Measurements from ENCODE around the gene FNIP2.
A peak's percentile ranks its signal among the peaks of the same experiment; 100 is the strongest.
"Not testable (repeated sequence)": the region's sequence is repeated elsewhere in the genome, so short reads cannot be mapped to it uniquely, and the experiment has no call there.

The FNIP2 gene

GRCh38 chr4:158817562-158818296 is 48.9 kb downstream of the FNIP2 start:
- no peak for DNase-seq

DNA sequence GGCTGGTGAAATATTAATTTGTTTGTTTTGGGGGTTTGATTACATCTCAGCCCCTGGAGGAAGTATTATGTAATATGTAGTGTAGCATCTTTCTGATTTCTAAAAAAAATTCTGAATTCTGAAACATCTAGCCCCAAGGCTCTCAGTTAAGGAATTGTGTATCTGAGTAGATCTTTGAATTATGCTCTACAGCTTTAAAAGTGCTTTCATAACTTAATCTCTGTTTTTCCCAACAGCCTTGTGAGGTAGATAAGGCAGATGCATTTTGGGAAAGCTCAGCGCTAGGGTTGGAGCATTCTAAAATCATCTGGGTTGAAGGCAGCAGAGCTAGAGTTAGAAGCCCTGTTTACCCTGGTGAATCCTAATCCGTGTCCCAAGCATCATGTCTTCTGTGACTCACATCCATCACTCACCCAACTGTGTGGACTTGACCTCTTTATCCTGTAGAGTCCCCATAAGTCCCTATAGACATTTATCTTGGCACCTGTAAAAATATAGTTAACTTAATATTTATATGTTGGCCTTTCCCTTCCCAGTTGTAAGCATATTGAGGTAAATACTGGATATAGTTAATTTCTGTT is 49.8 kb downstream of the FNIP2 start:
- no peak for DNase-seq

DNA sequence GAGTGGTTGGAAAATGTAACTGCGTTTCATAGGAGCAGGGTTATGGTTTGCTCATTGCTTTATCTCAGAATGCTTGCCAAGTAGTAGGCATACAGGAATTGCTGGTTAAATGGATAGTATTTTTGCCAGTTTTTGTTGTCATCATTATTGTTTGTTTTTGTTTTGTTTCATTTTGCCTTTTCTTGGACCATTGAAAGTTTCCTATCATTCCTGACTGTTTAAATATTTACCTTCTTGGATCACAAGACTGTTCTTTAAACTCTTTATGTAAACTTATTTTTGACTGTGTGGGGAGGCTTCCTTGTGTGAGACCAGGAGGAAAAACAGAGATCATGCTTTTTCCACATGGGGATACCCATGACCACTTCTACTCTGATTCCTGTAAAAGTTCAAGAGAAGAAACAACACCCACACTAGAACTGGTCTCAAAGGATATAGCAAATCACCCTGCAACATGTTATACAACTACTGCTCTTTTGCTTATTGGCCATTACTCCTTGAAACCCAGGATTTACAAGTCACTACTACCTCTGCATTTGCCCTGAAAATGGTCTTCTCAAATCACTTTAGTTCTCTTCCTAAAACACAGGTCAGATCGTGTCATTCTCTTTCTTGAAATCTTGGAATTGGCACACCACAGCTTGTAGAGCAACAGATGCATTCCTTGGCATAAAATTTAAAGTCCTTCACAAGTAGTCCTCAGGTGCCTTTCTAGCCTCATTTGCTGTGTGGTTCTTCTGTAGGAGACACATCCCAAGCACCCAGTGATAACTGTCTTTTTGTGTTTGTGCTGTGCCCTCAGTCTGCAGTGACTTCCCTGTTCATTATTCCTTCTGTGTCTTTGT is 51.3 kb downstream of the FNIP2 start:
- DNase-seq, result no peak

GRCh38 chr4:158821228-158821971 is 52.6 kb downstream of the FNIP2 start:
- DNase-seq, result peak; percentile 45

- DNase-seq, result no peak
These were observed 53.5 kb downstream of the FNIP2 start for GRCh38 chr4:158822348-158822747.

- peak; percentile 38 for DNase-seq
These were observed 54.6 kb downstream of the FNIP2 start for GRCh38 chr4:158823461-158823873.

GRCh38 chr4:158824425-158825274 is 55.8 kb downstream of the FNIP2 start:
- no peak for DNase-seq

DNA sequence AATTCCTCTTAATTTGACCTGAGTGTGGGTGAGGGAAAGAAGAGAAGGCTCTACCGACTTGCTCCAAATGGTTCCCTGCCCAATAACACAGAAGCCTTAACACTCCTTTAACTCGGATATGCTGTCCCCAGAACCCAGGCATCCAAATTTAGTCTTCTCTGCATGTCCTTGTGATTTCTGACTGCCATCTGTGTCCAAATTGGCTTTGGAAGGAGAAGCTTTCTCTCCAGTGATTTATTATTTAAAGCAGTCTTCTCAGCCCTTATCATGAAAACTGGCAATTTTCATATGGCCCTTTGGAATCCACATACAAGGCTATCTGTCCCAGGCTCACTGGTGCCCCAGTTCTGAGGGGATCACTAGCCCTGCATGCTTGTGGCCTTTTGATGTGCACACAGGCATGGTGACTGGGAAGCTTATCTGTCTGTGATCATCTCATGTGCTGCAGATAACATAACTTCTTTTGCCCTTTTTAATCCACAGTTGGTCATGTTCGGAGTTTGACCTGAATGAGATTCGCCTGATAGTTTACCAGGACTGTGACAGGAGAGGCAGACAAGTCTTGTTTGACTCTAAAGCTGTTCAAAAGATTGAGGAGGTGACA is 56.7 kb downstream of the FNIP2 start:
- DNase-seq, result no peak

DNA sequence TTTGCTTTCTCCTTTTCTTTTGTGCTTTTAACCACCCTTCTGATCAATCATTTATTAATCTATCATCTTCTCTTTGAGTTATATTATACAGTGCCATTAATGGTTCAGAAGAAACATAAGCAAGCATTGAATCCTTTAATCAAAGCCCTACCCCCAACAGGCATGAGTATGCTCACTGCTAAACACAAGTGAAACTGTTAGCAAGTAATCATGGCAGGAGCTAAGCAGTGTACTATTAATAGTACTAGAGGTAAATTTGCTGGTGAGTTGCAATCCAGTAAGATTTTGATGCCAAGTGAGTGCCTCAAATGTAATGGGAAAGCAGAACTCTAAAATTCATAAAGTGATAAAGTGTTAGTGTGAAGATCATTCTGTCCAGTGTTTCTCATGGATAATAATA is 57.2 kb downstream of the FNIP2 start:
- no peak for DNase-seq

GRCh38 chr4:158826882-158827281 is 58.1 kb downstream of the FNIP2 start:
- DNase-seq, result no peak

- DNase-seq, result no peak
These were observed 58.7 kb downstream of the FNIP2 start for GRCh38 chr4:158827543-158827981.

DNA sequence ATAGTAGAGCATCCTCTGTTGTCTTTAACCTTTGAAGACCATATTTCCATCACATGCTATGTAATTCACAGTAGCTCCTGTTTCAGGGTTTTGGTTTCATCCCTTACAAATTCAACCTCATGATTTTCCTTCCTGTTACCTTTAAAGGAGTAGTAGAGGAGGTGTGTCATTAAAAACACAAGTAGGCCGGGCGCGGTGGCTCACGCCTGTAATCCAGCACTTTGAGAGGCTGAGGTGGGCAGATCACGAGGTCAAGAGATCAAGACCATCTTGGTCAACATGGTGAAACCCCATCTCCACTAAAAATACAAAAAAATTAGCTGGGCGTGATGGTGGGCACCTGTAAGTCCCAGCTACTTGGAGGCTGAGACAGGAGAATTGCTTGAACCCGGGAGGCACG is 59.3 kb downstream of the FNIP2 start:
- not testable (repeated sequence) for DNase-seq

GRCh38 chr4:158829254-158829653 is 60.4 kb downstream of the FNIP2 start:
- no peak for DNase-seq

GRCh38 chr4:158833602-158834001 is 64.8 kb downstream of the FNIP2 start:
- no peak for DNase-seq

DNA sequence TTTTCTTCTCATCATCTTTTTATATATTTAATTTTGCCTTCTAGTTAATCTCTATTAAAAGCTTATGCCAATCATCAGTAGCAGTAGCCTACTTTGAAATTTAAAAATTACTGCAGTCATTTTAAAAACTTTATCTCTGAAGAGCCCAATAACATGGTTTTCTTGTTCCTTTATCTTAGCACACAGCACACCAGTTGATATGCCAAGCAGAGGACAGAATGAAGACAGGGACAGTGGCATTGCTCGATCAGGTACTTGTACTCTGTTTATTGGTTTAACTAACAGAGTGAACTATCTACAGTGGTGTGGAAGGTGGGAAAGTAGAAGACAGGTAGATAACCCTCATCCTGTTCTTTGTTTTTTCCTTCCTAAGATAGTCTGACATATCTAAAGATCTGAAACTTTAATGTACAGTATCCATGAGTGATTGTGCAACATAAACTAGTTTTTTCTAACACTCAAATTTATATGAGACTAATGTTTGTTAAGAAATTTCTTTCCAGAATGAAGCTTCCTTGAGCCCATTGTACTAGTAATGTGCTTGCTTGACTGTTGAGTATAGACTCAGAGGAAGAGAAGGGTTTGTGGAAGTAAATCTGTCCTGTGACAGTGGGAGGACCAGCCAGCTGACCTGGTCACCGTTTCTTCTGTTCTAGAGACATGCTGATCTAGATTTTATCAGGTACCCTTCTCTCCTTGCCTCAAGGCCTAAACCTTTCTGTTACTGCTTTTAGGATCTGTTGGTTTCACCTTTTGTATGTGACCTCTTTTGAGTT is 66.6 kb downstream of the FNIP2 start:
- DNase-seq, result no peak

DNA sequence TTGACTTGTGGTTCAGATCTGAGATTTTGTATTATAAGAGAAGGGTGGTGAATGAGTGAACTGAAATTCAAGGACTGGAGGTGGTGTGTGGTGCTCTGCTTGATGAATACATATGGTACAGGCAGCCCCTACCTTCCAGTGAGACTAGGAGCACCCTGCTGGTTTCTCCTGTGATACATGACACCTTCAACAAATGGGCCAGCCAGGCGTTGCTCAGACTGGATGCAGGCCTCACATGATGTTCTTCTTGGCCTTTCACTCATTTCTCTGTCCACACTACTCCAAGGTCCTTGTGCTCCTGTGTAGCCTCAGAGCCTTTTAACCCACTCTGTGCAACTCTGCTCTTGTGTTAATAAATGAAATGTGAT is 67.2 kb downstream of the FNIP2 start:
- no peak for DNase-seq

- DNase-seq, result no peak
These were observed 68.1 kb downstream of the FNIP2 start for GRCh38 chr4:158836828-158837449.

GRCh38 chr4:158837527-158838141 is 68.8 kb downstream of the FNIP2 start:
- no peak for DNase-seq

- no peak for DNase-seq
These were observed 71.3 kb downstream of the FNIP2 start for GRCh38 chr4:158840131-158840530.

- no peak for DNase-seq
These were observed 72.7 kb downstream of the FNIP2 start for GRCh38 chr4:158841540-158841939.
